ENCODE measurements around the gene ZNF628.

Gene ZNF628

DNA sequence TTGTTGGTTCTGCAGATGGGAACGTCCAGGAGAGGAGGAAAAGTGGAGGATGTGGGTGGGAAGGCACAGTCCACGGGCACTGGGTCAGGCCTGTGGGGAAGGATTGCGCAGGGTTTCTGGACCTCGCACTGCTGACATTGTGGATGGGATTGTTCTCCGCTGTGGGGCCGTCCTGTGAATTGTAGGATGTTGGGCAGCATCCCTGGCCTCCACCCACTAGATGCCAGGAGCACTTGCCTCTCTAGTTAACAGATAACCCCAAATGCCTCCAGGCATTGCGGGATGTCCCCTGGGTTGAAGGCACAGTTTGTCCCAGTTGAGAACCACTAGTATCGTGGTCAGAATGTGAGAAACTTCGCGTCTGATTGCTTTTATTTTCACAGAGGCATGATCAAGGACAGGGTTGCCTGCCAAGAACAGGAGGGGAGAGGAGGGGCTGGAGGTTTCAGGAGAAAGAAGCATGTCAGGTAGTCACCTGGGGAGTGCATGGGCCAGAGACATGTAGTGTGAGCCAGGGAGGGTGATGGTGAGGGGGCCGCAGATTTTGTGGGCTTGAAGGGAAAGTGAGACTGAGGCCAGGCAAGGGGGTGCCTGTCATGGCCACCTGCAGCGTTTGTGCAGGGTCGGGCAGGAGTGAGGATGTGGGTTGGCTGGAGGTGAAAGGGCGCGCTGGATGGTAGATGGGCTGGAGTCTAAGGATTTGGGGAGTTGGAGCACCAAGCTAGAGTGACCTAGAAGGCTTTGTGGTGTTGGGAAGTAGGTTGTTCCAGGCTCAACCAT lies 3.2 kb downstream of the ZNF628 start:
- DNase-seq = no peak
- intact Hi-C loops (cut with DNase I) = no loop called here

DNA sequence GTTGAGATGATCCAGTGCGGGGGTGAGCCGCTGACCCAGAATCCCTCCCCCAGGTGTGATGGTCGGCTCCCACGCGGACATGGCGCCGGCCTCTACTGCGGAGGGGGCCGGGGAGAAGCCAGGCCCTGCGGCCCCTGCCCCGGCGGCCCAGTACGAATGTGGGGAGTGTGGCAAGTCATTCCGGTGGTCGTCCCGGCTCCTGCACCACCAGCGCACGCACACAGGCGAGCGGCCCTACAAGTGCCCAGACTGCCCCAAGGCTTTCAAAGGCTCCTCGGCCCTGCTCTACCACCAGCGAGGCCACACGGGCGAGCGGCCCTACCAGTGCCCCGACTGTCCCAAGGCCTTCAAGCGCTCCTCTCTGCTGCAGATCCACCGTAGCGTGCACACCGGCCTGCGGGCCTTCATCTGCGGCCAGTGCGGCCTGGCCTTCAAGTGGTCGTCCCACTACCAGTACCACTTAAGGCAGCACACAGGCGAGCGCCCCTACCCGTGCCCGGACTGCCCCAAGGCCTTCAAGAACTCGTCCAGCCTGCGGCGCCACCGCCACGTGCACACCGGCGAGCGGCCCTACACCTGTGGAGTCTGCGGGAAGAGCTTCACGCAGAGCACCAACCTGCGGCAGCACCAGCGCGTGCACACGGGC lies 4.9 kb downstream of the ZNF628 start:
- intact Hi-C loops (cut with DNase I) = no loop called here
- DNase-seq = no peak

DNA sequence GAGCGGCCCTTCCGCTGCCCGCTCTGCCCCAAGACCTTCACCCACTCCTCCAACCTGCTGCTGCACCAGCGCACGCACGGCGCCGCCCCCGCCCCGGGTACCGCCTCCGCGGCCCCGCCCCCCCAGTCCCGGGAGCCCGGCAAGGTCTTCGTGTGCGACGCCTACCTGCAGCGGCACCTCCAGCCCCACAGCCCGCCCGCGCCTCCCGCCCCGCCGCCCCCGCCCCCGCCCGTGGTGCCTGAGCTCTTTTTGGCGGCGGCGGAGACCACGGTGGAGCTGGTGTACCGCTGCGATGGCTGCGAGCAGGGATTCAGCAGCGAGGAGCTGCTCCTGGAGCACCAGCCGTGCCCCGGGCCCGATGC lies 5.4 kb downstream of the ZNF628 start:
- no peak for DNase-seq
- intact Hi-C loops (cut with DNase I) = no loop called here

DNA sequence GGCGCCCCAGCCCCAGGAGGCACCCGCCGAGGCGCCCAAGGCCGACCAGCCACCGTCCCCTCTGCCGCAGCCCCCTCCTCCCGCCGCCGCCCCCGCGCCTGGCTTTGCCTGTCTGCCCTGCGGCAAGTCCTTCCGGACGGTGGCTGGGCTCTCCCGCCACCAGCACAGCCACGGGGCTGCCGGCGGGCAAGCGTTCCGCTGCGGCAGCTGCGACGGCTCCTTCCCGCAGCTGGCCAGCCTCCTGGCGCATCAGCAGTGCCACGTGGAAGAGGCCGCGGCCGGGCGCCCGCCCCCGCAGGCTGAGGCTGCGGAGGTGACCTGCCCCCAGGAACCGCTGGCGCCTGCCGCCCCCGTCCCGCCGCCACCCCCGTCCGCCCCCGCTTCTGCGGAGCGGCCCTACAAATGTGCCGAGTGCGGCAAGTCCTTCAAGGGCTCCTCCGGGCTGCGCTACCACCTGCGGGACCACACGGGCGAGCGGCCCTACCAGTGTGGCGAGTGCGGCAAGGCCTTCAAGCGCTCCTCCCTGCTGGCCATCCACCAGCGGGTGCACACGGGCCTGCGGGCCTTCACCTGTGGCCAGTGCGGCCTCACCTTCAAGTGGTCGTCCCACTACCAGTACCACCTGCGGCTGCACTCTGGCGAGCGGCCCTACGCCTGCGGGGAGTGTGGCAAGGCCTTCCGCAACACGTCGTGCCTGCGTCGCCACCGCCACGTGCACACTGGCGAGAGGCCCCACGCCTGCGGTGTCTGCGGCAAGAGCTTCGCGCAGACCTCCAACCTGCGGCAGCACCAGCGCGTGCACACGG lies 5.9 kb downstream of the ZNF628 start:
- intact Hi-C loops (cut with DNase I) = no loop called here
- no peak for DNase-seq

DNA sequence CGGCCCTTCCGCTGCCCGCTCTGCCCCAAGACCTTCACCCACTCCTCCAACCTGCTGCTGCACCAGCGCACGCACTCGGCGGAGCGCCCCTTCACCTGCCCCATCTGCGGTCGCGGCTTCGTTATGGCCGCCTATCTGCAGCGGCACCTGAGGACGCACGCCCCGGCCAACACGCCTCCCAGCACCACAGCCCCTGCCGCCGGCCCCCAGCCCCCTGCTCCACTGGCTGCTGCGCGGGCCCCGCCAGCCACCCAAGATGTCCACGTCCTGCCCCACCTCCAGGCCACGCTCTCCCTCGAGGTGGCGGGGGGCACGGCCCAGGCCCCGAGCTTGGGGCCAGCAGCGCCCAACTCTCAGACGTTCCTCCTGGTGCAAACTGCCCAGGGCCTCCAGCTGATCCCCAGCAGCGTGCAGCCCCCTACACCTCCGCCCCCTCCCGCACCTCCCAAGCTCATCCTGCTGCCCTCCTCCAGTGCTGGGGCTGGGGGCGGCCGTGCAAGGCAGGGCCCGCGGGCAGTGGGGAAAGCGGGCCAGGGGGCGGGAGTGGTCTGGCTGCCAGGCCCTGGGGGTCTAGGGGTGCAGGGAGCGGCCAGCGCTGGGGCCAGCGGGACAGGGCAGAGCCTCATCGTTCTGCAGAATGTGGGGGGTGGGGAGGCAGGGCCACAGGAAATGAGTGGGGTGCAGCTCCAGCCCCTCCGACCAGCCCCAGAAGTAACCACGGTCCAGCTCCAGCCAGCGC lies 6.7 kb downstream of the ZNF628 start:
- DNase-seq = no peak
- intact Hi-C loops (cut with DNase I) = no loop called here

DNA sequence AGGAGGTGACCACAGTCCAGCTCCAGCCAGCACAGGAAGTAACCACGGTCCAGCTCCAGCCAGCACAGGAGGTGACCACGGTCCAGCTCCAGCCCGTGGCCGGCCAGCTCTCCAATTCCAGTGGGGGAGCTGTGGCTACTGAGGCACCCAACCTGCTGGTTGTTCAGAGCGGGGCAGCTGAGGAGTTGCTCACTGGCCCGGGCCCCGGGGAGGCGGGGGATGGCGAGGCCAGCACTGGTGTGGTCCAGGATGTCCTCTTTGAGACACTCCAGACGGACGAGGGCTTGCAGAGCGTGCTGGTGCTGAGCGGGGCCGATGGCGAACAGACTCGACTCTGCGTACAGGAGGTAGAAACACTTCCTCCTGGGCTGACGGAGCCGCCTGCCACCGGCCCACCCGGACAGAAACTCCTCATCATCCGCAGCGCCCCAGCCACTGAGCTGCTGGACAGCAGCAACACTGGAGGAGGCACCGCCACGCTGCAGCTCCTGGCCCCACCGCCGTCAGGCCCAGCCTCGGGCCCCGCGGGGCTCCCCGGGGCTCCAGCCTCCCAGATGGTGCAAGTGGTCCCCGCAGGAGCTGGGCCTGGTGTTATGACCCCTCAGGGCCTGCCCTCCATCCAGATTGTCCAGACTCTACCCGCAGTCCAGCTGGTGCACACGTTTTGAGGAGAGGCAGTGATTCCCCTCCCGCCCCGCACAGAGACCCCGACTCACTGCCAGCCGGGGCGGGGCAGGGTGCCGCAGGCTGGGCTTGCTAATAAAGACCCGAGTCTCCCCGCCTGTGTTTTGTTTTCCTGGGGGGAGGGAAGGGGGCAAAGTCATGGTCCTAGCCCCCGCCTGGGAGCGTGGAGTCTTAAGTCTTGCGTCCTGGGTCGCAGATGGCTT lies 7.5 kb downstream of the ZNF628 start:
- no peak for DNase-seq
- intact Hi-C loops (cut with DNase I) = no loop called here

DNA sequence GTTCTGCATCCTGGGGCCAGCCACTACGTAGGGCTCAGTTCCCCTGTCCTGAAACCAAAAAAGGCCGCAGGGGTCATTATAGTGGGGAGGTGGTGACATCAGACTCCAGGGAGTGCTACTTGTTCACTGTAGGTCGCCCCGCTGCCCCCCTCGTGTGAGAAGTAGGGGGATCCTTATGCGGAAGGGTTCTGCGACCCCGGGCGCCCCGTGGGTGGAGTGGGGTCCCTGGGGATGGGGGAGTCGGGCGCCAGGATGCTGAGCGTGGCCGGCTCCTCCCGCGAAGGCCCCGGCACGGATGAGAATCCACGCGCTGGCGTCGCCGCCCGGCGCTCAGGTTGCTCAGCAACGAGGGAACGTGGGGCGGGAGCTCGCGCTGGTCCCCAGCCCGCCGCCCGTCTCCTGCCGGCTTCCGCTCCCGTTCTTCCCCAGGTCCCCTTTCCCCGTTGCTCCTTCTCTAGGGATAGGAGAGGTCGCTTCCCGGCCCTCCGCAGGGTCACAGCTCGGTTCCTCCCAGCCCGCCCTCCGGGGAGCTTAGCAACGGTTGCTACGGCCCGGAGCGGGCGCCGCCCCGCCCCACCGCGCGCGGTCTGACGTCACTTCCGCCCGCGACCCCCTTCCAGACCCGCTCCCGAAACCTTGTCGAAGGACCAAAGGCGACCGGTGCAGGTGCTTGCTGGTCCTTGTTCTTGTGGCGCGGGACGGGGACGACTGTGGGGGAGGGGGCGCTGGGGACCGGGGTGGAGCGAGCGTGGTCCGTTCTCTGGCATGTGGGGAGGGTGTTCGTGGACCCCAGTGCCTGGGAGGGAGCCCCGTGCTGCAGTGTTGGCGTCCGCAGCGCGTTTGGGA lies 8.4 kb downstream of the ZNF628 start, which contains the start of gene NAT14:
NAT14 (plus strand) TSS at position 596 of the 846 bp plus-strand sequence. CDS start 521 bp downstream, outside the sequence.
- peak in 41 of 42 donors; percentile 32 to 86 (median 71) for DNase-seq
- intact Hi-C loops (cut with DNase I) = no loop called here

DNA sequence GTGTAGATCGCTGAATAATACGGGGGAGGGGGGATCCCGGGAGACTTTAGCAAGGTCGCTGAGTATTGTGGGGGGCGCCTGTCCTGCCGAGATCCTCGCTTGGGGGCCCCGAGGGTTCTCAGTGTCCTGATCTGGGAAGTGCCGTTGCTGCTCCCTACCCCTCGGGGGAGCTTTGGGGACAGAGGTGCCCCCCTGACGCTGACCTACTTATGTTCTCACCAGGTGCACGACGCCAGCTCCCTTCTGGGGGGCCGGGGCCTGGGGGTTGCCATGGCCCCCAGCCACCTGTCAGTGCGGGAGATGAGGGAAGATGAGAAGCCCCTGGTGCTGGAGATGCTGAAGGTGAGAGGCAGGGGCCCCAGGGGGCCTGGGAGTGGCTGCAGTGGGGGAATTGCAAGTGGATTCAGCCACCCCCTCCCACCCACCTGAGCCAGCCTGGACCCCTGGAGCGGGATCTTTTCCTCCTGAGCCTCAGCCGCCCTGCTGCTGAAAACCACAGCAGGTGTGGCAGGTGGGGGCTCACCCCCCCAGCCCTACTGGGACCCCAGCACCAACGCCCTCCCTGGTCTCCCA lies 9.1 kb downstream of the ZNF628 start:
- intact Hi-C loops (cut with DNase I) = no loop called here
- no peak for DNase-seq

DNA sequence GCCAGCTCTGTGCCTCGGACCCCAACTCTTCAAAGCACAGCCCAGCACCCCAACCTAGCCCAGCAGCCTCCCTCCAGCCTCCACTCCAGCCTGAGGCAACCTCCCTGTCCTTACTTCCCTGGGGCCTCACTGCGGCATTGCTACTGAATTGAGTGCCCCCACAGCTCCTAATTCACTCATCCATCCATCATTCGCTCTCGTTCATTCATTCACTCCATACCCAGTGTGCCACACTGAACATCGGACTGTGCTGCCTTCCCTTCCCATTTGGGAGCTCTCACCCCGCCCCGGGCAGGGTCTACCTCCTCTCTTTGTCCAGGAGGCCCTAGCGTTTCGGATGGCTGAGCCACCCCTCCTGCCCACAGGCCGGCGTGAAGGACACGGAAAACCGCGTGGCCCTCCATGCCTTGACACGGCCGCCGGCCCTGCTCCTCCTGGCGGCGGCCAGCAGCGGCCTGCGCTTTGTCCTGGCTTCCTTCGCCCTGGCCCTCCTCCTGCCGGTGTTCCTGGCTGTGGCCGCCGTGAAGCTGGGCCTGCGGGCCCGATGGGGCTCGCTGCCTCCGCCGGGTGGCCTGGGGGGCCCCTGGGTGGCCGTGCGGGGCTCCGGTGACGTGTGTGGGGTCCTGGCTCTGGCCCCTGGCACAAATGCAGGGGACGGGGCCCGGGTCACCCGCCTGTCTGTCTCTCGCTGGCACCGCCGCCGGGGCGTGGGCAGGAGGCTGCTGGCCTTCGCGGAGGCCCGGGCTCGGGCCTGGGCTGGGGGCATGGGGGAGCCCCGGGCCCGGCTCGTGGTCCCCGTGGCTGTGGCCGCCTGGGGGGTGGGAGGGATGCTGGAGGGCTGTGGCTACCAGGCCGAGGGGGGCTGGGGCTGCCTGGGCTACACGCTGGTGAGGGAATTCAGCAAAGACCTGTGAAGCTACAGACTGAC lies 9.9 kb downstream of the ZNF628 start:
- no peak for DNase-seq
- intact Hi-C loops (cut with DNase I) = no loop called here

DNA sequence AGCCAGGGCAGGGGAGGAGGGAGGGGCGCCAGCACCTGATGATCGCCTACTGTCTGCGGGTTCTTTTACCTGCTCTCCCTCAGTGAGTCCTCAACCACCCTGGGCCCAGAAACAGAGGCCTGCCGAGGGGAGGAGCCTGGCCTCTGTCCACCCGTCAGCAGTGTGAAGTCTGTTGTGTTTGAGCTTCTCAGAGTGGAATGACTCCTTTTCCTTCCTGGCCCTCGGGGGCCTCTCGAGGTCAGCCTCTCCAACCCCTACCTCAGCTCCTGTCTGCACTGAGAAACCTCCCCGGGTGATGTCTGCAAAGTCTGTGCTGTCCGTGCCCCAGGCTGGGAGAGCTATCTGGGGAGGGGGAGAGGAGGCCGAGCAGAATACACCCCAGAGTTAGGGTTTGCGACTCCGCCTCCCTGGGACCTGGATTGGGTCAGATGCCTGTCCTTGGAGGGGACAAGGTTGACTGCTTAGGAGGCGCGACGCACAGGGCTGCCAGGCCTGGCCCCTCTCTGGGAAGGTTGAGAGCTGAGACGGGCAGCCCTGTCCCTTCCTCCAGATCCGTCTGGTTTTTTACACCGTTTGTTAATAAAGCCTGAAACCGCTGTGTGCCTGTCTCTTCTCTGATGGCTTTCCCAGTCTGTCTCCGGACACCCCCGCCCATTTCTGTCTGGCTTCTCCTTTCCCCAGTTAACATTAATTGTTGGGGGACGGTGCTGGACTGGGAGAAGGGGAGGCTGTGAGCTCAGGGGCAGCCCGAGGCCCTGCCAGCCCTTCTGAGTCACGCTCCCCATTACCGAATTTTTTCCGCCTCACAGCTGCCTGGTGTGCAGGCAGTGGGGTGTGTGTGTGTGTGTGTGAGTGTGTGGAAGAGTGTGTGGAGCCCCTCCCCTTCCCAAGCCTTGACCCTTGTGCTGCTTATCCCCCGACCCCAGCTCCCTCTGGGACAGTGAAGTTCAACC lies 10.8 kb downstream of the ZNF628 start:
- peak in 11 of 42 donors; percentile 25 to 70 (median 40) for DNase-seq
- intact Hi-C loops (cut with DNase I) = no loop called here

DNA sequence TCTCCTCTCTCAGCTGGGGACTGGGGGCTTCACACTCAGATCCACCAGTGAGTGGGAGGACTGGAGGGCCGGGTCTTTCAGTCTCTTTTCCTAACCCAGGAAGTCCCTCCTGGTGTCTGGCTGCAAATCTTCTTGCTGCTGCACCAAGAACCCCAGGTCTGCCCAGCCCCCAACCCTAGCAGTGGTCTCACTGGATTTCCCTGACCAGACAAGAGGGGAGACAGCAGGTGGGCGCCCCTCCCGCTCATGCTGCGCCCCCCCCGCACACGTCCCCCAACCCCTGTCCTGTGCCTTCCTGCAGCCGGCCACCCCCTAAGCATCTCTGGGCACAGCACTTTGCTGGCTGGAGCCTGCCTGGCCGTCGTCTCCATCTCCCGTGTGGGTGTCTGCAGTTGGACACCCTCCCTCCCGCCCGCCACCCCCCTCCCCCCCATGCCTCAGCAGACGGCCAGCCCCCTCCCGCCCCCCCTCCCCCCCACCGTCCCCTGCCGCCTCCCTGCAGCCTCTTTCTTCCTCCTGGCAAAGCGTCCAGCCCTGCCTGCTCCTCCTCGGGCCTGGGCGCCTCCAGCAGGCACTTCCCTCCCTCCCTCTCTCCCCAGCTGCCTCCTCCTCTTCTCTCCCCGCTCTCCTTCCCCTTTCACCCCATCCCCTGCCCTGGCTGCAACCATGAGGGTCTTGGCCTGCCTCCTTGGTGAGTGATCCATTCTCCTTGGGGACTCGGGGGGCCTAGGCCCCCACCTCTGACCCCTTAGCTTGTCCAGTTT lies 11.7 kb downstream of the ZNF628 start, which contains the start of gene SSC5D:
SSC5D (plus strand) TSS at position 513 of the 764 bp plus-strand sequence; CDS start at position 667, 154 bp downstream.
- peak in 3 of 42 donors; percentile 31 to 57 (median 39) for DNase-seq

DNA sequence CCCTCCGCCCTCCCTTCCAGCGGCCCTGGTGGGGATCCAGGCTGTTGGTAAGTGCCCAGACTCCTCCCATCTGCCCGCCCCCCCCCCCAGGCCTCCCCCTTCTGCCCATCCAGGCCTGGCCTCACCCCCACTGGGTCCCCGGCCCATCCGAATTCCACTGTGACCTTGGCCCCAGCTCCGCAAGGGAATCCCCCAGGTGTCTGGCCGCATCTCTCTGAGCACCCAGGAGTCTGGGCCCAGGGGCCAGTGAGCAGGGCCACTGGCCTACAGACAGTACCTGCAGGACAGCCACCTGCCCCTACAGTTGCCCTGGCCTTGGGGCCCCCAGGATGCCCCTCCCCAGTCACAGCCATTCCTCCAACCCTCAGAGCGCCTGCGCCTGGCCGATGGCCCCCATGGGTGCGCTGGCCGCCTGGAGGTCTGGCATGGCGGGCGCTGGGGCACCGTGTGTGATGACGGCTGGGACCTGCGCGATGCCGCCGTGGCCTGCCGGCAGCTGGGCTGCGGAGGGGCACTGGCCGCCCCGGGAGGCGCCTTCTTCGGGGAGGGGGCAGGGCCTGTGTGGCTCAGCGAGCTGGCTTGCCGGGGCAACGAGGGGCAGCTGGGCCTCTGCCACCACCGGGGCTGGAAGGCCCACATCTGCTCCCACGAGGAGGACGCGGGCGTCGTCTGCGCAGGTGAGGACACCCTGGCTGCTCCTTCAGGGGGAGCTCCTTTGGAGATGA lies 12.7 kb downstream of the ZNF628 start:
- DNase-seq = no peak
- intact Hi-C loops (cut with DNase I) = no loop called here

More for the DNA sequence above, 11.7 kb downstream of the ZNF628 start, which contains the start of gene SSC5D:
- intact Hi-C loops (cut with DNase I) = no loop called here
